HCT116 (cell line): ENCODE data around the gene RNF7.

Source experiments
- CTCF ChIP-seq, 3 experiments: fragments of 200-600 bp in 1 of 3; sonication (generic) in 1 of 3; IDR thresholded peaks in 2 of 3; conservative IDR thresholded peaks in 1 of 3; 2 replicates each; pipeline ENCODE4 v1.5.1; 2012 to 2017; ENCODE audit warnings: low read depth in 2 of 3, low read length in 2 of 3, antibody characterized with exemption in 1 of 3, borderline replicate concordance in 1 of 3, control low read depth in 1 of 3, mild to moderate bottlenecking in 1 of 3, mixed read lengths in 1 of 3, mixed run types in 1 of 3, moderate library complexity in 1 of 3; ENCODE audit not compliant: insufficient read depth in 1 of 3
- EZH2phosphoT487 ChIP-seq: fragments of 200-600 bp; IDR thresholded peaks from 2 replicates; pipeline ENCODE4 v1.6.1; 2018; ENCODE audit warnings: antibody characterized with exemption, borderline replicate concordance
- MAX ChIP-seq: IDR thresholded peaks from 2 replicates; pipeline ENCODE4 v1.6.1; 2012
- POLR2A ChIP-seq: IDR thresholded peaks from 2 replicates; pipeline ENCODE4 v1.7.0; 2011; ENCODE audit warnings: borderline replicate concordance; ENCODE audit not compliant: insufficient read depth, insufficient read length; ENCODE audit errors: extremely low read depth
- POLR2AphosphoS5 ChIP-seq: IDR thresholded peaks from 2 replicates; pipeline ENCODE4 v1.6.1; 2011; ENCODE audit warnings: mild to moderate bottlenecking, low read depth, low read length, moderate library complexity
- SP1 ChIP-seq: IDR thresholded peaks from 2 replicates; pipeline ENCODE4 v1.6.1; 2012; ENCODE audit warnings: low read depth
- ZBTB33 ChIP-seq: IDR thresholded peaks from 2 replicates; pipeline ENCODE4 v1.6.1; 2011; ENCODE audit warnings: mild to moderate bottlenecking, low read length, moderate library complexity; ENCODE audit not compliant: insufficient replicate concordance; ENCODE audit errors: extremely low read depth

- TF ChIP-seq ZBTB33, result no peak
- no peak for TF ChIP-seq EZH2phosphoT487
- no peak for TF ChIP-seq CTCF (IDR thresholded peaks at IDR 0.05 in 2 of 3, conservative IDR thresholded peaks at IDR 0.05 in 1 of 3; ENCODE audit: borderline replicate concordance in 1 of 3, insufficient read depth in 1 of 3, low read depth in 2 of 3, low read length in 2 of 3)
- TF ChIP-seq POLR2A, result no peak
- TF ChIP-seq MAX, result no peak
- TF ChIP-seq POLR2AphosphoS5, result no peak
- no peak for TF ChIP-seq SP1
Measured at GRCh38 chr3:141777957-141778813, 40.1 kb downstream of the RNF7 start.
